HG03095 (cell line): Measurements from ENCODE around the gene TAS2R14.

ENCODE experiments used
- ATAC-seq: cut with Tn5 transposase; IDR thresholded peaks from one replicate; pipeline ENCODE4 v1.9.1; 2021; ENCODE audit warnings: moderate library complexity; ENCODE audit not compliant: unreplicated experiment

The TAS2R14 gene

GRCh38 chr12:10939163-10939562 lies at the start of gene TAS2R14:
TSS of gene TAS2R14 (minus strand) at chr12:10939263. CDS start at chr12:10939207, 56 bp downstream.
- ATAC-seq, result no peak

DNA sequence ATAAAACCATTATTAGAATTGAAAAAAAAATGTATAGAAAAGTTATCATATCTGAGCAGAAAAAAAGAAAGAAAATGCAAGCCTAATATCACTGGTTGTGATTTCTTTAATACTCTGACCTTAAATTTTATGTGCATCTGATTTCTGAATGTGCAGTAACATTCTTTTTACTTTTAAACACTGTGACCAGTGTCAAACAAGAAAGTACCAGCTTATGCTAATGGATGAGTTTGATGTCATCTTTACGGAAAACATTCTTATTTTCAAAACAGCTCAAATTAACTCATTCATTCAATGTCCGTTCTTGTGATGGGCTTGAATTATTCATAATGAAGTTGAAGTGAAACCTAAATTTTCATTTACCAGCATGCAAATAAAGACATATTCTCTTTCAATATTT lies 47.7 kb upstream of the TAS2R14 start, which contains the start of gene TAS2R50:
TAS2R50 (minus strand) TSS at position 101 of the 400 bp plus-strand sequence; CDS start at position 49, 52 bp downstream.
- no peak for ATAC-seq

DNA sequence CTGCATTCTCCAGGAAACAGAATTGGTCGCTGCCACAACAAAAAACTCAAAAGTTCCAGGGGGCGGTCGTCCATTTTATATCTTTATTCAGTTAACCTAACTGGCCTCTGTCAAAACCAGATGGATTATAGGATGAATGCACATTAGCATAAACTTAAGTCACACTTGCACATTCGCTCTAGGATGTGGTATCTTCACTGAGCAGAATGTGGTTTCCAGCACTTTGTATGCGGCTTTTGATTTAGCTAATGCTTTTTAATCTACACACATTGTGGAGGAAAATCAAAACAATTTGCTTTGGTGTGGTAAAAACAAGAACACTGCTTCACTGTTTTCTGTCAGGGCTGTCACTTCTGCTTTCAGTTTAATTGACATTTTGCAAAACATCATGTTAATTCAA lies 43.2 kb upstream of the TAS2R14 start:
- no peak for ATAC-seq

DNA sequence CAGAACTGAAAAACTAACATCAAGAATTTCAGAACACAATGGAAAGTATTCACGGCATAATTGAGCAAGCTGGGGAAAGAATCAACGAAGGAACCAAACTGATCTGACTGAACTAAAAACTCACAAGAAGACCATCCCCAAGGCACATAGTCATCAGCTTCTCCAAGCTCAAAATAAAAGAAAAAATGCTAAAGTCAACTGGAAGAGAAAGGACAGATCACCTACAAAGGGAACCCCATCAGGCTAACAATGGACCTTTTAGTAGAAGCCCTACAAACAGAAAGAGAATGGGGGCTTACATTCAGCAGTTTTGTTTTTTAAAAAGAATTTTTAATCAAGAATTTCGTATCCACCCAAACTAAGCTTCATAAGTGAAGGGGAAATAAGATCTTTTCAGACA lies 35.9 kb upstream of the TAS2R14 start:
- no peak for ATAC-seq

- no peak for ATAC-seq
Observed at GRCh38 chr12:10968765-10969456, 29.8 kb upstream of the TAS2R14 start.

DNA sequence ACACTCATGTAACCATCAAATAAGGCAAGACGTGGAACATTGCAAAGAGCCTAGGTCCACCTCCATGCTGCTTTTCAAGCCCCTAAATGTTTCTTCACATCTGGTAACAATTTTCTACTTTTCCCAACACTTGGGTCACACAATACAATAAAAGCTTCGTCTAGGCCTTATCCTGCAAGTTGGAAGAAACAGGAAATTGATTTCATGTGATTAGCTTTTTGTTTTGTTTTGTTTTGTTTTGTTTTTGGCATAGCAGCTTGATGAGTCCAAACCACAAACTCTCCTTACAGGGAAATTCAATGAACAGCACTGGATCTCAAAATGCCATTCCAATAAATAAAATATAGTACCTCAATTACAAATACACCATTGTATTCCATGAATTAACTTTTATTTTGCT lies 28.3 kb upstream of the TAS2R14 start:
- no peak for ATAC-seq

DNA sequence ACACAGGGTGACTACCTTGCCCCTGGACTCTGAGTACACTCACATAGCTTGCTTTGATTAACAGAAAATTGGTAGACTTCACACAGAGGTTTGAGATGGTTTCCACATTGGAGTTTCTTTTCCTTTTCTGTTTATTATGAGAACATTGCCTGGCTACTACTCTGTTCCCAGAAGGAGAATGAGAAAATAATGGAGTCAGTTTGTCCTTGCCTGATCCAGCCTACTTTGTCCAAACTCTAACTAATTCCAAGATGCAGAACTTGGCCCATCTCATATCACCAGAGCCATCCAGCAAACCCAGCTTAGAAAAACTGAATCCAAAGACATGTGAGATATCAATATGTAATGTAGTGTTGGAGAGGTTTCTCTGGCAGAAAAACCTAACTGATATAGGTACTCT lies 27.3 kb upstream of the TAS2R14 start:
- no peak for ATAC-seq

GRCh38 chr12:10965476-10965875 lies 26.4 kb upstream of the TAS2R14 start:
- no peak for ATAC-seq

DNA sequence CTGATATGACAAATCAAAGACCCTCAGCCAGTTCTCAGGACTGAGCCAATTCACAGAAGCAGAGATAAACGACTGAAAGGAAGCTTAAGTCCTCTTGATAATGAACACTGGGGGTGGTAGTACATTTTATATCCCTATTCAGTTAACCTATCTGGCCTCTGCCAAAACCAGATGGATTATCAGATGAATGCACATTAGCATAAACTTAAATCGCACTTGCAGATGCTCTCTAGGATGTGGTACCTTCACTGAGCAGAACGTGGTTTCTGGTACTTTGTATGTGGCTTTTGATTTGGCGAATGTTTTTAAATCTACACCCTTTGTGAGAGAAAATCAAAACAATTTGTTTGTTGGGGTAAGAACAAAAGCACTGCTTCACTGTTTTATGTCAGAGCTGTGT lies 21.1 kb upstream of the TAS2R14 start:
- no peak for ATAC-seq

DNA sequence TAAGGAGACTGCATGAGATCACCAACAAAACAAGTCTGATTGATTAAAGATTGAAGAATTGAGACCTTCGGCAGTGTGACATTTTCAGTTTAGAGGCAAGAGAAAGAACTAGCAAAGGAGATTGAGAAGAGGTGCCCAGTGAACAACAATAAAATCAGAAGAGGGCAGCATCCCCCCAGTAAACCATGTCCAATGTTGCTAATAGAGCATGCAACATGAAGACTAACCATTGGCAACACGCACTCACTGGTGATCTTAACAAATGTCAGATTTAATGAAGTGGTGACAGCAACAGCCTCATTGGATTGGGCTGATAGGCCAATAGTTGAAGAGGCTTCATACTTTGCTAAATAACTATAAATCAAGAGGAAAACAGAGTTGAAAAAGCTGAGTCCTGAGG lies 20.7 kb upstream of the TAS2R14 start:
- ATAC-seq, result no peak

GRCh38 chr12:10957741-10958140 lies 18.7 kb upstream of the TAS2R14 start:
- ATAC-seq, result no peak

DNA sequence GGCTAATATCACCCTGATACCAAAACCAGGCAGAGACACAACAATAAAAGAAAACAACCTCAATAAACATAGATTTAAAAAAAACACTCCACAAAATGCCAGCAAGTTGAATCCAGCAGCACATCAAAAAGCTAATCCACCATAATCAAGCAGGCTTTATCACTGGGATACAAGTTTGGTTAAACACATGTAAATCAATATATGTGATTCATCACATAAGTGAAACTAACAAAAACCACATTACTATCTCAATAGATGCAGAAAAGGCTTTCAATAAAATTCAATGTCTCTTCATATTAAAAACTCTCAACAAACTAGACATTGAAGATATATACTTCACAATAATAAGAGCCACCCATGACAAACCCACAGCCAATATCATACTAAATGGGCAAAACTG lies 17.0 kb upstream of the TAS2R14 start:
- ATAC-seq, result no peak

DNA sequence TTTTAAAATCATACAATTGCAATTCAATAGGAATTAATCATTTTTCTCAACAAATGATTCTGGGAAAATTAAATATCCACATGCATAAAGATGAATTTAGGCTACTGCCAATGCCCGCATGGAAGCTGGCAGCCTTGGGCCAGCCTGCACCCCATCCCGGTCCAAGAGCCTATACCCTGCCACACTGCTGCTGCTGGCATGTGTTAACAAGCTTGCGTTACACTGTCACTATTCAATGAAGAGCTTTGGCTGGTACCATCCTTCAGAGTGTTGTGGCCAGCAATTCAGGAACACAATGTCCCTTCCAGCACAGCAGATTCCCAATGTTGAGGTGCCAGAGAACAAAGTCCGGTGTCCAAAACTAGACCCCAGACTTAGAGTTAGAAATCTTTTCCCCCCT lies 13.6 kb upstream of the TAS2R14 start:
- no peak for ATAC-seq

DNA sequence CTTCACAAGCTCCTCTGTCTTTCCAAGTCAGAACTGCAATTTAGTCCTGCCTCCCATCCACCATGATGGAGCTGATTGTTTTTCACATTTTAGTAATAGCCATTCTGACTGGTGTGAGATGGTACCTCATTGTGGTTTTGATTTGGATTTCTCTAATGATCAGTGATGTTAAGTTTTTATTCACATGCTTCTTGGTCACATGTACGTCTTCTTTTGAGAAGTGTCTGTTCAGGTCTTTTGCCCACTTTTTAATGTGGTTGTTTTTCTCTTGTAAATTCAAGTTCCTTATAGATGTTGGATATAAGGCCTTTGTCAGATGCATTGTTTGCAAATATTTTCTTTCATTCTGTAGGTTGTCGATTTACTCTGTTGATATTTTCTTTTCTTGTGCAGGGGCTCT lies 4.1 kb upstream of the TAS2R14 start:
- ATAC-seq, result no peak

DNA sequence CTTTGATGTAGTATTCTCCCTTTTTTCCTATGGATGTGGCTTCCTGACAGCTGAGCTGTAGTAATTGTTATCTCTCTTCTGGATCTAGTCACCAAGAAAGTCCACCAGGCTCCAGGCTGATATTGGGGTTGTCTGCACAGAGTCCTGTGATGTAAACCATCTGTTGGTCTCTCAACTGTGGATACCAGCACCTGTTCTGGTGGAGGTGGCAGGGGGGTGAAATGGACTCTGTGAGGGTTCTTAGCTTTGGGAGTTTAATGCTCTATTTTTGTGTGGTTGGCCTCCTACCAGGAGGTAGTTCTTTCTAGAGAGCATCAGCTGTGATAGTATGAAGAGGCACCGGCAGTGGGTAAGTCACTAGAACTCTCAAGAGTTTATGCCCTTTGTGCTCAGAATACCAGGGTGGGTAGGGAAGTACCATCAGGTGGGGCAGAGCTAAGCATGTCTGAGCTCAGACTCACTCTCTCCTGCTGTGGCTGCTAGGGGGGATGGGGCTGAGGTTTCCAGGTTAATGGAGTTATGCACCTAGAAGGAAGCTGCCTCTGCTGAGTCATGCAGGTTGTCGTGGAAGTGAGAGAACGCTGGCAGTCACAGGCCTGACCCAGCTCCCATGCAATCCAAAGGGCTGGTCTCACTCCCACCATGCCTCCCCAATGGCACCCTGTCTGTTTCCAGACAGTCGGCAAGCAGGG lies 3.0 kb upstream of the TAS2R14 start:
- ATAC-seq, result no peak

GRCh38 chr12:10941369-10941768 lies 2.3 kb upstream of the TAS2R14 start:
- no peak for ATAC-seq

GRCh38 chr12:10940389-10940788 lies 1.3 kb upstream of the TAS2R14 start:
- no peak for ATAC-seq

DNA sequence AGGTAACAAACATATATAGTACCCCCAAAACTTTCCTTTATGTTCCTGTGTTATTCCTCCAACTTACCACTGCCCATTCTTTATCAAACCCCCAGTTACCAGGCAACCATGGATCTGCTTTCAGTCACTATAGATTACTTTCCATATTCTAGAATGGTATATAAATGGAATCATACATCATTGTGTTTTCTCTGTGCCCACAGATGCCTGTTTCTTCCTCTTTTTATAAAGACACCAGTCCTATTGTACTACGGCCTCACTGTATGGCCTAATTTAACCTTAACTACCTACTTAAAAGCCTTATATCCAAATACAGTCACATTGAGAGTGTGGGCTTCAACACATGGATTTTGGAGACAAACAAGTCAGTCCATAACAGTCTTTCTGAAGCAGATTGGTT lies 2.6 kb downstream of the TAS2R14 start:
- no peak for ATAC-seq

GRCh38 chr12:10928746-10929286 lies 10.2 kb downstream of the TAS2R14 start, which contains the start of gene PRH2:
TSS of gene PRH2 (plus strand) at chr12:10929236. CDS start at chr12:10929274, 38 bp downstream.
- no peak for ATAC-seq

DNA sequence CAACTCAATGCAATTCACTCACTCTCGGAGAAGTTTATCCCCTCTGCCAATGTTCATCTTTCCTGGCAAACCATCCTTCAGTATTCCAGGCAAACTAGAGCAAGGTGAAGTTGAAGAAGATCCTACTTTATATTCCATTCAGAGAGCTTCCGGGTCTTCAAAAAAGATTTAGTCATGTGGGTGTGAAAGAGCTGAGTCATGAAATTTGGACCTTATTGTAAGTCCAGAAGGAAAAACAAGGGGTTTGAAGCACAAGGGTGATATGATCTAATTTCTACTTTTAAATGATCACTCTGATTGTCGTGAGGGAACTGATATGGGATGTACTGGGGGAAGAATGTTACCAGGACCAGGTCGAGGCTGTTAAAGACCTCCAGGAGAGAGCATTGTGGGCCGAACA lies 12.8 kb downstream of the TAS2R14 start:
- ATAC-seq, result no peak

- ATAC-seq, result no peak
Observed at GRCh38 chr12:10919809-10920208, 19.3 kb downstream of the TAS2R14 start.

GRCh38 chr12:10910380-10910779 lies 28.7 kb downstream of the TAS2R14 start:
- ATAC-seq, result no peak
